WERI-Rb-1 (cell line): Measurements from ENCODE around the gene TIMM17B.

Experiments used
- DNase-seq: peaks from one replicate; pipeline ENCODE4 v3.0.0-alpha.2; 2020
- H3K27ac ChIP-seq: fragments of 250-450 bp; sonication (Bioruptor Pico); 2 replicates; pipeline ENCODE4 v1.5.1; 2020; ENCODE audit warnings: mild to moderate bottlenecking, moderate library complexity
- H3K27me3 ChIP-seq: fragments of 250-450 bp; sonication (Bioruptor Pico); 2 replicates; pipeline ENCODE4 v1.5.1; 2021; ENCODE audit warnings: mild to moderate bottlenecking, low read depth, moderate library complexity; ENCODE audit not compliant: insufficient read depth, severe bottlenecking
- H3K36me3 ChIP-seq: fragments of 250-450 bp; sonication (Bioruptor Pico); 2 replicates; pipeline ENCODE4 v1.5.1; 2020; ENCODE audit warnings: mild to moderate bottlenecking, moderate library complexity
- H3K4me3 ChIP-seq: 2 replicates; pipeline ENCODE4 v1.5.1; 2011; ENCODE audit warnings: low read depth, mild to moderate bottlenecking, control low read depth, low read length
- H3K9me3 ChIP-seq: fragments of 250-450 bp; sonication (Bioruptor Pico); 2 replicates; pipeline ENCODE4 v1.5.1; 2021; ENCODE audit warnings: mild to moderate bottlenecking, moderate library complexity; ENCODE audit not compliant: severe bottlenecking
- CTCF ChIP-seq: IDR thresholded peaks from 2 replicates; pipeline ENCODE4 v1.5.1; 2011; ENCODE audit warnings: low read depth, mild to moderate bottlenecking, control low read depth, inconsistent platforms, low read length

TIMM17B gene

GRCh38 chrX:48919947-48920717 lies 22.6 kb upstream of the TIMM17B start:
- DNase-seq: no peak
- no peaks in the 10 kb centered on the region; the same call in 1 of the 2 replicates for H3K36me3 ChIP-seq
- H3K27me3 ChIP-seq: no peaks in the 10 kb centered on the region
- peaks cover 10% of the 10 kb centered on the region for H3K9me3 ChIP-seq
- TF ChIP-seq CTCF: no peak
- H3K27ac ChIP-seq: no peak overlapping the region
- no peak overlapping the region for H3K4me3 ChIP-seq

DNA sequence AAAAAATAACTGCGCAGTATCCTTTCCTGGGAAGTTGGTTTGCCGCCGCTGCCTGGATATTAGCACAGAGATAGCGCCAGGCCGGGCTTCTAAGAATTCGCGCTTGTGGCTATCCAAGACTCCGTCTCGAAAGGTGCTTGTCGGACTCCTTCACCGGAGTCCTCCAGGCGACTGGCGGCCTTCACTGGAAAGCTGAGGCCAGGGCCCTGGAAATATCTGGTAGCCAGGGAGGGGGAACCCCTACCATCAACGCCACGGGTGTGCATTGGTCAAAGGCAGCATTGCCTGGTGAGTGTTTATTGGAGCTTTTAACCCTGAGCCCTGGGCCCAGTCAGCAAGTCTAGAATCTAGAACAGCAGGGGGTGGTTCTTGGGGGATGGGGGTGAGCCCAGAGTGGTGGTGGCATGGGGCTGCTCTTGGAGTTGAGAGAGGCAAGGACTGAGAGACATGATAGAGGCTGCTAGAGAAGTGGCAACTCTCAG lies 21.8 kb upstream of the TIMM17B start:
- H3K36me3 ChIP-seq: no peaks in the 10 kb centered on the region; the same call in 1 of the 2 replicates
- peak; percentile 22 for DNase-seq
- TF ChIP-seq CTCF: no peak

DNA sequence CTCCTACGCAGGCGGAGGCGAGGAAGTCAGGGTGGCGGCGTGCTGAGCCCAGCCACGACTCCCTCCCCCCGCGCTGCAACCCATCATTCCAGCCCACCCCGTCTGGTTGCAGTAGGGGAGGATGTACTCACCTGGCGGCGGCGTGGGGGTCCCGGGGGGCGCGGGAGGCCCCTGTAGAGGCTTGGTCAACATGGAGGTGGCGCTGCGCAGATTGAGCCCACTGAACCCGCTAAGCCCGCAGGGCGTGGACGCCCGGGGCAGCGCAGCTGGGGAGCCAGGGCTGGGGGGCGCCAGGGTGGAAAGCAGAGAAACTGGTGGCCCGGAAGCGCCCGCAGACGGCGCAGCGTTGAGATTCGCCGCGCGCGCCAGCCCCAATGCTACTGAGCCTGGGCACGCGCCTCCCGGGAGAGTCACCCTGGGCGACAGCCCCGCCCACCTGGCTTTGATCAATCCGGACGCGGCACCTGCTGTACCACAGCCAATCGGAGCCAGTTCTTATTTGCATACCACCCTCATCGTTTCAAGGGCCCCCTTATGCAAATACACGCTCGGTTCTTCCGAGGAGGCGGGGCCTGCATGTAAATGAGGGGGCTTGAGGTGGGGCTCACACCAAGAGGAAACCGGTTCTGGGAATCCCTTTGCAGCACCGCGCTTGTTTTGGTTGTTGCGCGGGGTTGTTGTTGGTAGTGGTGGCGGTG lies 21.2 kb upstream of the TIMM17B start, which contains the start of gene PIM2:
Gene PIM2, minus strand, starts transcription at position 382 of the 698 bp plus-strand sequence. Its CDS starts 190 bp downstream, at position 192.
- H3K27ac ChIP-seq: peak within 1 kb of the TSS; percentile 69
- H3K36me3 ChIP-seq: no peaks in the 10 kb centered on the region; the same call in 1 of the 2 replicates
- H3K9me3 ChIP-seq: peaks cover 10% of the 10 kb centered on the region
- peak within 1 kb of the TSS; percentile 60 for H3K4me3 ChIP-seq
- DNase-seq: peak; percentile 93
- no peak for TF ChIP-seq CTCF
- H3K27me3 ChIP-seq: no peaks in the 10 kb centered on the region

More for the DNA sequence above, 21.8 kb upstream of the TIMM17B start:
- Histone ChIP-seq H3K4me3 (peak overlapping the region; percentile 47), H3K27ac (peak overlapping the region; percentile 56), H3K9me3 (peaks cover 10% of the 10 kb centered on the region), H3K27me3 (no peaks in the 10 kb centered on the region)

DNA sequence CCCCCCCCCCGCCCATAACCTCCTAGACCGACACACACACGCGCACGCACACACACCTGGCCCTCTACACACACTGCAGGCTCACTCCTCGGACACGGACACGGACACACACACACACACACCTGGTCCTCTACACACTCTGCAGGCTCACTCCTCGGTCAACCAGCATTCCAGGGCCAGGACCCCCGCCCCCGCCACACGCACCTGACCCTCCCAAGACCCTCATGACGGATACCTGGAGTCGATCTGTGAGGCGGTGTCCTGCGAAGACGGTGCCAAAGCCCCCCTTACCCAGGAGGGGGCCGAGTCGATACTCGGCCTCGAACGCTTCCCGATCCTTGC lies 20.7 kb upstream of the TIMM17B start:
- DNase-seq: no peak
- Histone ChIP-seq H3K9me3 (peaks cover 10% of the 10 kb centered on the region), H3K27me3 (no peaks in the 10 kb centered on the region), H3K4me3 (peak overlapping the region; percentile 60), H3K36me3 (no peaks in the 10 kb centered on the region; the same call in 1 of the 2 replicates), H3K27ac (peak overlapping the region; percentile 69)
- no peak for TF ChIP-seq CTCF

DNA sequence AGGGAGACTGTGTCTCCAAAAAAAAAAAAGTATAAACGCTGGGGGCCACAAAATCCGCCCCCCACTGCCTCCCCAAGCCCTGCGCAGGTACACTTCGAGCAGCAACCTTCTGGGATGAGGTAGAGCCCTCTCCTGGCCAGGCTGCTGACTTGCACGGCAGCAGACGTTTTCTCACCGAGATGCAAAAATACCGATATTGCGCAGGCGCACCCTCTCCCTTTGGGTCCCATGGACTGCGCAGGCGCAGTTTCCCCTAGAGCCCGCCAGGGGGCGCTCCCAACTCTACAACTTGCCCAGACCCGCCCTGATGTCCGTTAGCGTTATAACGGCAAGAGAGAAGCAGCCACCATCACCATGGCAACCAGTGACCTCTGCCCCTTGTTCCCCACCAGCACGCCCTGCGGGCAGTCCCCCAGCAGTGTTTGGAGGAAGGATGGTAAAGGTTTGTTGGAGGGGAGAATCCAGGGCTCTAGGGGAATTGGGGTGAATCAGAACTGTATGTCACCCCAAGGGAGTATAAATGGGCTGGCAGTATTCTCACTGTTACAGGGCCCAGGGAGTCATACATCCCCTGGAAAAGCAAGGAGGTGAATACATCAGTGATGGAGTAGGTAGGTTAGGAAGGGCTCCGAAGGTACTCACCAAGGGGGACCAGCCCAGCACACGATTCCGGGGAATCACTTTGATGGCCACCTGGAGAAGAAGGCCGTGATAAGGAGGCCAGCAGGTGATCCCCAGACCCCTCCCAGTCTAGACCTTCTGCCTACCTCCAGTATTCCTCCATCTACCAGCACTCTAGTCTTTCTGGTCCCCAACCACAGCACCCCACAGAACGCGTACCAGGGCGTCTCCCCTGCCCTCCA lies 19.8 kb upstream of the TIMM17B start:
- TF ChIP-seq CTCF: peak; percentile 92
- no peaks in the 10 kb centered on the region for H3K27me3 ChIP-seq
- no peak overlapping the region for H3K4me3 ChIP-seq
- H3K27ac ChIP-seq: no peak overlapping the region; the same call in 1 of the 2 replicates
- DNase-seq: peak; percentile 88
- no peaks in the 10 kb centered on the region; the same call in 1 of the 2 replicates for H3K36me3 ChIP-seq
- peaks cover 10% of the 10 kb centered on the region for H3K9me3 ChIP-seq
